HG02763 (cell line): ENCODE data around the gene IFNA2.
"Not testable (repeated sequence)": the region's sequence is repeated elsewhere in the genome, so short reads cannot be mapped to it uniquely, and the experiment has no call there.

ENCODE experiments used
- ATAC-seq: cut with Tn5 transposase; IDR thresholded peaks from one replicate; pipeline ENCODE4 v1.9.1; 2021; ENCODE audit warnings: mild to moderate bottlenecking, moderate library complexity; ENCODE audit not compliant: unreplicated experiment

The IFNA2 gene

DNA sequence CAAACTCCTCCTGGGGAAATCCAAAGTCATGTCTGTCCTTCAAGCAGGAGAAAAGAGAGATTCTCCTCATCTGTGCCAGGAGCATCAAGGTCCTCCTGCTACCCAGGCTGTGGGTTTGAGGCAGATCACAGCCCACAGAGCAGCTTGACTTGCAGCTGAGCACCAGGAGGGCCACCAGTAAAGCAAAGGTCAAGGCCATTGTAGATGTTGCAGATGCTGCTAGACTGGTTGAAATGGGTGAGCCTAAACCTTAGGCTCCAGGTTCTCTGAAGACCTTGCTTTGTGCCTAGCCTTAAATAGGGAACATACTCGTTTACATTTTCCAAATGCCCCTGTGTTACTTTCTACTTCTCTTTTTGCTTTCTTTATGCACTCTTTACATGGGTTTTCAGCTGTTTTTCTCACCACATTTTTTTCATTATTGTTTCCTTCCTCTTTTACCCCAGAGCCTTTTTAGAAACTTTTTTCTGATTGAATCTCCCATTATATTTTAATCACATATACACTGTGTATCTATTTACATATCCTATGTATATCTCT lies at the start of gene IFNA2:
Gene IFNA2 (minus strand): TSS at position 268 of the 540 bp plus-strand sequence. CDS start 69 bp downstream, at position 199.
- no peak for ATAC-seq

DNA sequence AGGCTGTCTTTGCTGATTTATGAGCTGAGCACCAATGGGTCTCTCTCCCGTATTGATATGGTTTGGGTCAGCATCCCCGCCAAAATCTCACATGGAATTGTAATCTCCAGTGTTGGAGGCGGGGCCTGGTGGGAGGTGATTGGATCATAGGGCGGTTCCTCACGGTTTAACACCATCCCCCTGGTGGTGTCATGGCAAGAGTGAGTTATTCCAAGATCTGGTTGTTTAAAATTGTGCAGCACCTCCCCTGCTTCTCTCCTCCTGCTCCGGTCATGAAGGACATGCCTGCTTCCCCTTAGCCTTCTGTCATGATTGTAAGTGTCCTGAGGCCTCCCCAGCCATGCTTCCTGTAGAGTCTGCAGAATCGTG lies 49.8 kb upstream of the IFNA2 start:
- ATAC-seq, result not testable (repeated sequence)

DNA sequence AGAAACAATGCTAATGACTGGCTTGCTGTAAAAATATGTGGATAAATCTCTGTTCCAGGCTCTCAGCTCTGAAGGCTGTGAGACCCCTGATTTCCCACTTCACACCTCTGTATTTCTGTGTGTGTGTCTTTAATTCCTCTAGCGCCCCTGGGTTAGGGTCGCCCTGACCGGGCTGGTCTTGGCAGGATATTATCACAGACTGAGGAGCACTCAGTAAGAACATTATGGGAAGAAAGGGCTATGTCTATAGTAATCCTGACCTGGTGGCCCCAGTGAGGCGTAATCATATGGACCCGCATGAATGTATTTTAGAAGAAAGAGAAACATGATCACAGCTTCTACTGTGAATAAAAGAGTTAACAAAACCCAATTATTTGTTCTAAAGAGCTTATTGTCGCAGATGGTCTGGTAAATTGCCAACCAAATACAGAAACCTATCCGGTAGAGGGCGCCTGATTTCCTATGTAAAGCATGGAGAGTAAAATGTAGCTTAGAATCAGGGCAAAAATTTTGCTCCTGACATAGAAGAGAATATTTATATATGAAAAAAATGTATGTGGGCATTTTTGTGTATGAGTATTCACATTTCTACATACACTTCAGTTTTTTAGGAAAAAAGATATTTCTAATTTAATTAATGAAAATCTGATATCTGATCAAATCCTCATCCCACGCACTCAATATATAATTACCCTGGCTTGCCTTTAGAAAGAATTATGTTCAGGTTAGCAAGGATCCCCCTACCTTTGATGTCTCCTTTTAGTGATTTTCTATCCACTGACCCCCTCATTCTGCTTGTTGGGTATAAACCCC lies 49.2 kb upstream of the IFNA2 start:
- ATAC-seq, result no peak

DNA sequence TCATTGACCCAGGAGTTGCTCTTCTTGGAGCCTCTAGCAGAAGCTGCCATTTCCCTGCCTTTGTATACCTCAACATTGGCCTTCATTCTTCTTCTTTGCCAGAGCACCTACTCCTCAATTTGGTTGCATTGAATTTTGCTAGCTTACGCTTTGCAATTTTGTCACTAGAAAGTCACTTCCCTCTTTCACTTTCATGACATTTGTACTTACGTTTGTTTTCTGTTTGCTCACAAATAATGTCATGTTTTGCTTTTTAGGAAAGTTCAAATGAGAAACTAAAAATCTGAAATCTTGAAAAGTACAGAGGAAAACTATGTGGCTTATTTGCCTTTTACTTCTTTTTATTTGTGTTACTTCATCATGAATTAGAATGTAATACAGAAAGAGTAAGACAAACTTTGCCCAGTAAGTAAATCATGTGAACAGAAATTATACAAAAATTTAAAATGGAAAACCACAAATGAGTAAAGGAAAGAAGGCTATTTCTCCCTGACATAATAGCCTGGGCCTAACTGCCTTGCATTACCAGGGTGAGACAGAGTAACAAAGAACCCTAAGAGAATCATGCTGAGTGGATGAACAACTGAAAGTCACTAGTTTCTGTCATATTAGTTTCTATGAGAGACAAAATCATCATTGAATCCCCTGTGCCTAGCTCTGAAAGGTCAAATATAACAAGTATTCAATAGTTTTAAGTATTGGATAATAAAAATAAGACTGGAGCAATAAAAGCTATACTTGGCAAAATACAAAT lies 47.7 kb upstream of the IFNA2 start:
- ATAC-seq, result no peak

DNA sequence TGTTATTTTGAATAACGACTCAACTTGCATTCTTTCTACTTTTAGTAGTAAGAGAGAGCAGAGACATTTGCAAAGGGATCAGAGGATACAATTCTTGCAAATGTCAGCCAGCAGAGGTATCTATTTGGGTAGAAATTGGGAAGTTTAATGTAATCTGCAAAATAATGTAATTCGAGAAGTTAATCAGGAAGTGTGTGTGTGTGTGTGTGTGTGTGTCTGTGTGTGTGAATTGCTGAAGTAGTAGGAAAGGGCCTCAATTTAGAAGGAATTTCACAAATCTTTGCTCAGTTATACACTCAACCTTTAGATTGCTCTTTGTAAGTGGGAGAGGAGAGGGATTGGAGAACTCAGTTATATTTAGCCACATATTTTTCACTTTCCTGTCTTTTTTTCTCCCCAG lies 44.0 kb upstream of the IFNA2 start:
- no peak for ATAC-seq

DNA sequence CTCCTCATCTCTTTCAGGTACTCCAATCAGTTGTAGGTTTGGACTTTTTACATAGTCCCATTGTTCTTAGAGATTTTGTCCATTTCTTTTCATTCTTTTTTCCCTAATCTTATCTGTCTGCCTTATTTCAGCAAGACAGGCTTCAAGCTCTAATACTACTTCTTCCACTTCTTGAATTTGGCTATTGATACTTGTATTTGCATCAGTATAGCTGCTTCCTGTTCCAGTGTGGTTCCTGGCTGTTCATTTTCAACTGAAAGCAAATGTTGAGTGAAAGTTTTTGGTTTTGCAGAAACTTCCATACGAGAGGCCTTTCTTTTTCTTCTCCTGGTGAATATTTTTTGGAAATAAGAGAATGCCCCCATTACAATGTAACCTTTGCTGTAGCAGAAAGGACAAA lies 43.0 kb upstream of the IFNA2 start:
- no peak for ATAC-seq

DNA sequence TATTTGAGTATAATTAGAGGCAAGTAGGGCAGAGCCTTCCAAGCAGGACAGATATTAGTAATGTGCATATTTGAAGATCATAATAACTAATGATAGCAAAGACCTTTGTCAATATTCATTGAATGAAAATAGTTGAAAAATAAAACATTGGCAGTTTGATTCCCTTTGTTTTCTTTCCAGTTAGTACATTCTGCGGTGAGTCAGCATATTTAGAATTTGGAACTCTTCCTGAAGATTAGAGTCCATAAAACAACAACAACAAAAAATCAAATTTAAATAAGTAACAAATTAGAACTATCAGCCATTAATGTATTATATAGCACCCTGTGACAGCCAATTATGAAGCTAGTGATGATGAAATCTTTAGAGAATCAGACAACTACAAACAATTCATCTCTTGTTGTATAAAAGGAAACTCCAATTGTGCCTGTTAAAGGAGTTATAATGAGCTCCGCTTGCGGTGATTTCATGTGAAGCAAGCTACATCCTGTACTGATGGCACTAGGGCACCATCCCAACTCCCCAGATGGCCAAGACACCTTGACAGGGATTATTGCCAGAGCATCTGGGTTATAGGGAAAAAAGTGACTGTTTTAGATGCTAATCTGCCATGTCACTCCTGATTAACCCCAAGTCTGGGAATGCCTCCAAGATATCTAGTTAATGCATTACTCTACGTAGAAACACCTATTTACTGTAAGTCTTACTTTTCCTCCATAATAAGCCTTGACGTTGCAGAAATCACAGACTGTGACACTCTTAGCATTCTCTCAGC lies 30.5 kb upstream of the IFNA2 start:
- no peak for ATAC-seq

DNA sequence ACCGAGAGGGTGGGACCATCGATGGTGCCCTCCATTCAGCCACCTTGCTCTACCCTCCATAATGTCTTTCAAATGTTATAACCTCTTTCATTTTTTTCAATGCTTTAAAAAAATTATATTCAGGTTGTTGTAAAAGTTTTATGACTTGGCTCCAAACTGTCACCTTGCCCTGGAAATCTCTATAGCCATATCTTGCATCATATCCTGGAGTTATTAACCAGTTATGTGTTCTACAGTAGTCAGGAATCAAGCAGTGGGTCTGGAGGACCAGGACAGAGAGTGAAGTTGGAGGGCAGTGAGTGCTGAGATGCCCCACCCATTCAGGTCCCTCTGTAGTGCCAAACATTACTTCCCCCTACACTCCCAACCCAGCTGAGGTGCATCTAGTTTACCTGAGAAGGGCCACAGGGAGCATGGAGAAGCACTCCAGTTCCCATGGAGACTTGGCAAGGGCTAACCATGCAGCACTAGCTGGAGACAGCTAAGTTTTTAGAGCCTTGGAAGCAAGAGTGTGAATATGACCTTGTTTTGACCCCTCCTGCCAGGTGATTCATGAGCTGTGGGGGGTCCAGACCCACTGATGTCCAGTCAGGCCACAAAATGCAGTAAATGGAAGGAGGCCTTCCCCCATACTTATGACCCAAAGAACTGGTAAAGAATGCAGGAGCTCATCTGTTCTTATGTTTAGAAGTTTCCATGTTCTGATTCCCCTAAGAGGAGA lies 29.2 kb upstream of the IFNA2 start:
- no peak for ATAC-seq

DNA sequence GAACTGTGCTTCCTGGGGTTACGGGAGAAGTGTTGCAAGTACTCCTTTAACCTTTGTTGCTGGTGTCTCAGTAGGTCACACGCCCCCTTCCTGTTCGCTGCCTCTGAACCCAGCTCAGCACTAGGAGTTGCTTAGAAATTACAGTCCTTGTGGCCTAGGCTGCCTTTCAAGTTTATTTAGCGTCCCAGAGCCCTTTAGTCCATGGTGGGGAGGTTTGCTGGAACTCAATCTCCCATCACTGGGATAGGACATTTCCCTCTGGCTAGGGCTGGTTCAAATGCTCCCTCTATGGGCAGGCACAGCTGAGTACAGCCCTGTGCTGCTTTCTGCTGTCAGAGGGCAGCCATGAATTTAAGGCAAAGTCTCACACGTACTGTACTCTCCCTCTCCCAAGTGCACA lies 28.4 kb upstream of the IFNA2 start:
- peak; percentile 51 for ATAC-seq

DNA sequence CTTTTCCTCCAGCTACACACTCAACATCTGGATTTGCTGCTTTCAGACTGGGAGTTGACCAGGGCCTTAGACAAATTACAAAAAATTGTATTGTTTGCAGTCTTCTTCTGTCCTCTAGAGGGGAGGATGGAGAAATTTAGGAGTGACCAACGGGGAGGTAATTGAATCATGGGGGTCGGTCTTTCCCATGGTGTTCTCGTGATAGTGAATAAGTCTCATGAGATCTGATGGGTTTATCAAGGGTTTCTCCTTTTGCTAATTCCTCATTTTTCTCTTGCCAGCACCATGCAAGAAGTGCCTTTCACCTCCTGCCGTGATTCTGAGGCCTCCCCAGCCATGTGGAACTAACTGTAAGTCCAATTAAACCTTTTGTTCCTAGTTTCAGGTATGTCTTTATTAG lies 28.0 kb upstream of the IFNA2 start:
- no peak for ATAC-seq

DNA sequence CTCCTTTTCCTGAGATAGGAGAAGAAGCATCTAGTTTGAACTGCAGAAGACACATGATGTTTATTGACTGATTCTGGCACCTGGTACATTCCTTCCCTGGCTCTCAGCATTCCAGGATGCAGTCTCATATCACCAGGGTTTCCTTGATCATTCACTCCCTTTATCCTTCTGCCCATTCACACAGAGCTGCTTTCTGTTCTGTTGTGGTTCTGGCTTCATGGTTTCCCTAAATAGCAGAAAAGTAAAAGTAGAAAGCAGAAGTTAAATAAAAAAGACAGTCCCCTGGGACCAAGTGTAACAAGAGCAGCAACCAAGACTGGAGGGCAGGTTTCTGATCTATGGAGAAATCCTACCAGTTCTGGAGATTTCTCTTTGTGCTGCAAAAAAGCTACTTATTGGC lies 26.9 kb upstream of the IFNA2 start:
- ATAC-seq, result no peak

DNA sequence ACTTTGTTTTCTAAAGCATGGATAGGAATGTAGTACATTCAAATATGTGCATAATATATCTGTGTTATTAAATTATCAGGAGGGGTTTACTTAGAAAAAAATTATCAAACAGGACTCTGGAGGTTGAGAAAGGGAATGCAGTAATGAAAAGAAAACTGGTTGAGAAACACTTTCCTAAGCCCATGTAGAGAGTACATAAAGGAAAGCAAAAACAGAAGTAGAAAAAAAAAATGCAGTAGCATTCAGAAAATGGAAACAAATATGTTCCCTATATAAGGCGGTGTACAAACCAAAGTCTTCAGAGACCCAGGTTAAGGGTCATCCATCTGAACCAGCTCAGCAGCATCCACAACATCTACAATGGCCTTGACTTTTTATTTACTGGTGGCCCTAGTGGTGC lies 23.6 kb upstream of the IFNA2 start, which contains the start of gene IFNA8:
Gene IFNA8 (plus strand): TSS at position 301 of the 400 bp plus-strand sequence. CDS start 60 bp downstream, at position 361.
- ATAC-seq, result no peak

DNA sequence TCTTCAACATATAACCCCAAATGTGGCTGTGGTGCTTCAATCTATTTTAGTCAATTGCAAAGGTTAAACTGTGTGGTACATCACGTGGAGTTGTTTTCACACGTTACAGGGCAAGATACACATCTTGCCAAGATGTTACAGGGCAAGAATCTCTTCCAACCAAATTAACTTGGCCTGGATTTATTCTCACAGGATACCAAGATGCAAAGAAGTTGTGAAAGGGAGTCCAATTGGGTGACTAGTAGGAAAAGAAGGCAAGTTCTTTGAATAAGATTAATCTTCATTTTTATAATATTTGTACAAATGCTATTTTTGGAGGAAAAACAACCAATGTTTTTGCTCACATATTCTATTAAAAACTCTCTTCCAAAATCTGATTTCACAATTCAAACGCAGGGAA lies 18.9 kb upstream of the IFNA2 start:
- ATAC-seq, result no peak

DNA sequence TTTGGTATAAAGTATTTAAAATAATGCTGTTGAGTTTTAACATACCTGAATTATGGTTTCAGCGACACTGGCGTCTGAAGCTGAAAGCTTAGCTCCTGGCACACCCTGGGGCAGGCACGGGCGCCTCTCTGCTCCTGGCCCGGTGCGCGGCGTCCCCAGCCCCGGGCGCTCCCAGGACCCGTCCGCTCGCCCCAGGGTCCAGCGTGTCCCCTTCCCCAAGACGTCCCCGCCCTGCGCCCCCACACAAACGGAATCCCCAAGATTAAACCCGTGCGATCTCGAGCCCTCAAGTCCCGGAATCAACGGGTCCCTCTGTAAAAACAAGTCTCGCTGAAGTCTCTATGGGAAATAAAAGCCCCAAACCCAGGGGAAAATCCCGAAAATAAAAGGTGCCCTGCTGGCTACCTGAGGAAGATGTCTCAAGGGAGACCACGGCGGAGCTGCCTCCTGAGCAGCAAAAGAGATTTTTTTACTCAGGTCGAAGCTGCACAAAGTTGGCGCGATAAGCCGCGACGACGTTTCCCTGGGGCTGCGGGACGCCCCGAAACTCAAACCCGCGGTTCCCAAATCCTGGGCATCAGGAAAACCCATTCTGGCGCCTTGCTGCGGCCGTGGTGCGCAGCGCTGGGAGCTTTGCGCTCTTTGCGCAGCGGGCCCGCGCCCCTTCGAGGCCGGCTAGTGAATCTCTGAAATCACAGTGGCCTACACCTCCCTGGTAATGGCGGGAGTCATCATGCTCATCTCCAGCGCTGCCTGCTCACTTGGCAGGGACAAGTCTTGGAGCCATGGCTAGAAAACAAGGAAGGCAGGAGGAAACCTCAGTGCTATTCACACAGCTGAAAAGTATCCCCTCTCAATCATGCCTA lies 17.4 kb upstream of the IFNA2 start:
- no peak for ATAC-seq

DNA sequence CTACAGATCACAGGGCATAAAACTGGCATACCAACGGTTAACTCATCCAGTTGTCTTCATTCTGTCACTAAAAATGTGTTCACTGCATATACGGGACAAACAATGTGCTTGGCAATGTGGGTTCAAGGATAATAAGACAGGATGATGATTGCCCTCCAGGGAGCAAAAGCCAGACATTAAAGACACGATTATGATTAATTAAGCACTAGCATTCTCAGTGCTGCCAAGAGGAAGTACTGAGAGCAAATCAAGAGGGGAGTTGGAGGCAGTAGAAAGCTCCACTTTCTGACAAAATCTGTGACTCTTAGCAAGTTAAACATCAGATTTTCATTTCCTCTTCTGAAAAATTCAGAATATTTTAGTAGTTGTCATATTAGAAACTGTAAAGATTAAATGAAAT lies 14.8 kb upstream of the IFNA2 start:
- ATAC-seq, result no peak

DNA sequence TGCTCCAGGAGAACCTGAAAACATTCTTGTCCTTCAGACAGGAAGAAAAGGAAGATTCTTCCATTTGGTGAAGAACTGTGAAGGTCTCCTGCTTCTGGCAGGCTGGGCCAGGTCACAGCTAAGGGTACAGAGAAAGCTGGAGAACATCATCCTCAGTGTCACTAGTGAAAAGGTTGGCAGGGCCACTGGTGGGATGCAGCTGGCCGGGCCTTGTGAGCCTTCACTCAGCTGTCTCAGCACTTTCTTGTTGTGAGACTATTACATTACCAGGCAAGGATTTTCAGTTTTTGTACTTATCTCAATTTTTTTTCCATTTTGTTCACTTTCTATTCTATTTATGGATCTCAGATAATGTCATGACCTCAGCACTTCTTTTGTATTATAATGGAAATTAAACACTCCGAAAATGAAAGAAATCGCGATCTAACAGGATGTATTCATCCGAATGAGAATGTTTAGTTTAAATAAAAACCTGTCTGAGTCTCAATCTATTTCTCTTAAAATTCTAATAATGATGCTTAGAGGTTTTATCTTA lies 13.8 kb upstream of the IFNA2 start:
- ATAC-seq, result no peak

DNA sequence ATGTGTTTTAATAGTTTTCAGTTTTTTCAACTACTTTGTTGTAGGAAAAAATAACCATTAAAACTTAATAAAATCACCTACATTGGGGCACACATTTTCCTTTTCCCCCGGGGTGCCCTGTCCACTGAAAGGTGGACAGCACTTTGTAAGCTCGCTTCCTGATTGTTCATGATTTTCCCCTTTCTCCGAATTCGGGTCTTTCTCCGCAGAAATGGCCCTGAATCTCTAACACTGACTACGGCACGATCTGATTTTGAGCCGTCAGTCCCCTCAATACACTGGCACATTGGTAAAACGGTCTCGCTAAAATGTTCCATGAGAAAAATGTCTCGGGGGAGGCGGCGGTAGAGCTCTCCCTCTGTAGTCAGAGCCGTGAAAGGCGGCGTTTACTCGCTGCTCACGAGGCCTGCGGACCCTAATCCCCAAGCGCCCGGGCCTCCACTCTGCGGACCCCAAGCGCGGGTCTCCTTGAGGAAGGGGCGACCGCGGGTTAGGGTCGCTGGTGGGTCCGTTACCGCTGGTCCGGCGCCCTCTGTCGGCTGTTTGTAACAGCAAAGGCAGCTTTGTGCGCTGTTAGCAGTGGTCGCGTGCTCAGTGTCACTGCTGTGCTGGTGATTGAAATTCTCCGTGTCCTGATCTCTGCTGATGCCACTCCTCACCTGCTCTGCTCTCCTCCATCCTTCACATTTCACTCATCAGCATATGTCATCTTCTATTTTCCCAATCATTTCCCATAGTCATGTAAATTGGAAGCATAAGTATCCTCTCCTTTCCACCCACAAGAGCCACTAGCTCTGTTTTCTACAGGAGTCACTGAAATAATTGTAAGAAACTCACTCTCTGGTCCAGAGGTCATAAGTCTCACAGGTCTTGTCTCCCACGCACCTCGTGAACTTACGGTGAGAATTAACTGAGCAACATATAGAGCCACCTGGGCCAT lies 10.8 kb upstream of the IFNA2 start:
- ATAC-seq, result peak; percentile 65

DNA sequence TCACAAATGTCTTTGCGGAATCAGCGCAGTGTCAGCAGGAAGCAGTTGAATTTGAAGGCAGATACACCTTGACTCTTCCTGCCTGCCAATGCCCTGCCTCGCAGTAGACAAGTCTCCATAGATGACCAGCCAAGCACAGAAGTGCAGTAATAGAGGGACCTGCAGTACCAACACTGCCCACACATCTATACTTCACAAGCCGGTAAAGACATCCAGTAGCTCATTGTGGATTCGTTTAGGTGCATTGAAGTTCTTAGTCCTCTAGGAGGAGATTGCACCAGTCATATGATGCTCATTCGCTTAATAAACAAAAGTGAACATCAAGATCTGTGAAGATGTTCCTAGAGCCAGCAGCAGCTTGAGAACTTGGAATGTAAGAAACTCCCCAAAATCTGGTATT lies 7.1 kb upstream of the IFNA2 start:
- peak; percentile 77 for ATAC-seq
